Measurements from ENCODE around the gene MRPL38.

The MRPL38 gene

GRCh38 chr17:75904749-75905521 lies at the start of gene MRPL38:
MRPL38 (minus strand) TSS chr17:75904884; CDS start chr17:75904875, 9 bp downstream.
- peak; percentile 76 for DNase-seq (ENCODE audit: low spot score)

GRCh38 chr17:75950855-75951554 lies 46.3 kb upstream of the MRPL38 start:
- DNase-seq (ENCODE audit: low spot score): peak; percentile 29

DNA sequence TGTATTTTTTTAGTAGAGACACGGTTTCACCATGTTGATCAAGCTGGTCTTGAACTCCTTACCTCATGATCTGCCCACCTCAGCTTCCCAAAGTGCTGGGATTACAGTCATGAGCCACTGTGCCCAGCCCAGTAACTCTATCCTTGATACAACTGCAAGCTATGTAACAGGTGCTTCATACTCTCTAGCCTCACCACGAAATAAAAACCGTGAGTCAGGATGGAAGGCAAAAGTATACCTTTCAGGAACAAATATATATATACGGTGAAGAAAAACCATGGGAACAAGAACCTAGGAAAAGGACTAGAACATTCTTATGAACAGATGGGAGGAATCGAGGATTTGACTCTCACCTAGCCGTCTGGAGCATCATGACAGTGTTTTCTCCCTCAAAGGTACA lies 45.7 kb upstream of the MRPL38 start:
- DNase-seq (ENCODE audit: low spot score): no peak

GRCh38 chr17:75945211-75945610 lies 40.5 kb upstream of the MRPL38 start:
- no peak for DNase-seq (ENCODE audit: low spot score)

- no peak for DNase-seq (ENCODE audit: low spot score)
Measured at GRCh38 chr17:75943491-75943890, 38.8 kb upstream of the MRPL38 start.

DNA sequence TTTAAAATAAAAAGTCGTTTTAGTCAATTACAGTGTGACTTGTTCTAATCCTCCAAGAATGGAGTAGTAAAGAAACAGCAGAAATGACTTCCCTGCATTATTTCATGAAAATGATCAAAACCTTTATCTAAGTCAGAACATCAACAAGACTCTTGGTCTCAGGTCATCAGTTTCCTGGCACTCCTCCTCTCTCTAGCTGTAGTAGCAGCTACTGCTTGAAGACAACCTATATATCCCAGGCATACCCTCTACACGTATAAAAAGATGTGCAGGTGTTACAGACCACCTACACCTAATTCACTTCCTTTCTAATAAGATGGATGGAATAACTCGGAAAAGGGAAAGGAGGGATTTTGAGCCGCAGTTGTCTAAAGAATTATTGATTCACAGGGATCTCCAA lies 37.8 kb upstream of the MRPL38 start:
- no peak for DNase-seq (ENCODE audit: low spot score)

- DNase-seq (ENCODE audit: low spot score): no peak
Measured at GRCh38 chr17:75941442-75941819, 36.7 kb upstream of the MRPL38 start.

- peak; percentile 94 for DNase-seq (ENCODE audit: low spot score)
Measured at GRCh38 chr17:75940727-75941441, 36.2 kb upstream of the MRPL38 start, which contains the start of gene FBF1. FBF1 (minus strand) TSS chr17:75941042; CDS start chr17:75938149, 2,893 bp downstream.

DNA sequence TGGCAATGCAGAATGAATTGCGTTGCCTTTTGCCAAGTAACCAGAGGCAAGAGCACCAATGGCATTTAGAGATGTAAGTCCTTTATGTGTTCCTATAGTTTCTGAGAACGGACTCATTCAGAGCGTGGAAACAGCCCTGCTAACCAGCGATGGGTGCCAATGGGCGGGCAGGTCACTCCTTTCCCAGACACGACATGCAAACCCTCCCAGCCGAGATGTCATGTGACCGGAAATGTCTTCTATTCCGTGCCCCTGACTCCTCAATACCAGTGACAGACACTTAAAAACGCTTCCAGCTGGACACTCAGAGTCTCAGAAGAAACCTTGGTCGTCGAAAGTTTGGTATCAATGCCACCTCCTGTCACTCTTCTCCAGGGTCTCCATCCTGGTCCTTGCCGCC lies 33.0 kb upstream of the MRPL38 start:
- DNase-seq (ENCODE audit: low spot score): no peak

DNA sequence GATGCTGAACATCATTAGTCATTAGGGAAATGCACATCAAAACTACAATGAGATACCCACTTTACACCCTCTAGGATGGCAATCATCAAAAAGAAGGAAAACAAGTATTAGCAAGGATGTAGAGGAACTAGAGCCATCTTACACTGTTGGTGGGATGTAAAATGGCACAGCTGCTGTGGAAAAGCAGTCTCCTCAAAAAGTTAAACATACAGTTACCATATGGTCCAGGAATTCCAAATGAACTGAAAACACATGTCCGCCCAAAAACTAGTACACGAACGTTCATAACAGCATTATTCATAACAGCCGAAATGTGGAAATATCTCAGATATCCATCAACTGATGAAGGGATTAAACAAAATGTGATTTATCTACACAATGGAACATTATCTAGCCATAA lies 29.1 kb upstream of the MRPL38 start:
- no peak for DNase-seq (ENCODE audit: low spot score)

GRCh38 chr17:75932852-75933251 lies 28.2 kb upstream of the MRPL38 start:
- DNase-seq (ENCODE audit: low spot score): no peak

GRCh38 chr17:75931062-75931461 lies 26.4 kb upstream of the MRPL38 start:
- no peak for DNase-seq (ENCODE audit: low spot score)

DNA sequence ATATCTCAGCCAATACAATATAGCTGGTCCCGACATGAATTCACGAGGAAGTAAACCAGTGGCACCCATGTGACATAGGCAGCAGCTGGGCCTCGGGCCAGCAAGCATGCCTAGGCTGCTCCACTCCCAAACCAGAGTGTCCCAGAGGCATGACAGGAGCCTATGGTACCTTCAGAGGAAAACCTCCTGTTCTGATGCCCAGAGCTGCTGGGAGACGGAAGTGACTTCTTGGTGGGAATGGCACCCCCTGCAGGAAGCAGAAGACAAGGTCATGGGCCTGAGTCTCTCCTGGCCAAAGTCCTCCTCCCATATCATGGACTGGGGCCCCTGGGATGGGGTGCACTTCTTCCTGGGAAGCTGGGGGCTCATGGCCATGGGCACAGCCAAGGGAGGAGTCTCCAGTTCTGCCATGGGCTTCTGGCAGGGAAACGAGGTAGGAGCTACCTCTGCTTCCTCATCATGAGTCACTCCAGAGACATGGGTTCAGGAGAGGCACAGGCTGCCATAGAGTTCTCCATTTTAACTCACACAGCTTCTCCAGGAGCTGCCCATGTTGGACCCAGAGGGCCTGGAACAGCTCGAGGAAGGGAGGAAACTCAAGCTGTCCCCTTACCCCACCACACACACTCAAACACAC lies 22.7 kb upstream of the MRPL38 start:
- no peak for DNase-seq (ENCODE audit: low spot score)

DNA sequence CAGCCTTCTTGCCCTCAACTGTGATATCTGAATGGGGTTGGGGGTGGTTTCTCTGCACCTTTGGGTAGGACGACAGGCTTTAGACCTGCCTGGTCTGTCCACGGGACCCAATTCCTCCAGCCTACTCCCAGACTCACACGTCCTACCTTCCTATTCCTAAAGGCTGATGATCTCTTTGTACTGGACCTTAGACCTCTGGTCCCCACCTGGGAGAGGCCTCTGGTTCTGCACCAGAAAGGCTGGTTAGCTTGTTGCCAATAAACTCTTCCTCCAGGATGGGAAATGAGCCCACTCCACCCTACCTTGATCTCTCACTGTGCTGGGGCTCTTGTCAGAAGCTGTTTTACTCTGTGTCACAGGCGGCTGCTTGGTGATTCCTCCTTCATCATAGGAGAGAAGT lies 21.8 kb upstream of the MRPL38 start:
- no peak for DNase-seq (ENCODE audit: low spot score)

- DNase-seq (ENCODE audit: low spot score): no peak
Measured at GRCh38 chr17:75925912-75926311, 21.2 kb upstream of the MRPL38 start.

DNA sequence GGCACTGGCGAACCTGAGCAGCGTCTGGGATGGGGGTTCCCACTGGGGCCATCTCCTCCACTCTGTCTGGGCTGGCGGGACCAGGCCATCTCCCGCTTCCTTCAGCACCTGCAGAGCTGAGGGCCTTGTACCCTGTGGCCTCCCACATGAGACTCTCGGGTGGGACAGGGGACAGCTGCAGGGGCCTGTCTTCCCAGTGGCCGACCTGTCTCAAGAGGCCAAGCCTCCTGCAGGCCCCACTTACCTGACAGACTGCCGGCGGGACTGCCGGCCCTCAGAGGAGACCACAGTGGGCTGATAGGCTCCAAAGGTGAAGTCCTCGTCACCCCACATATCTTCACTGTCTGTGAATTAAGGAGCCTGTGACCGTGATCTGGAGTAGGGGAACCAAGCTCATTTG lies 20.4 kb upstream of the MRPL38 start:
- DNase-seq (ENCODE audit: low spot score): no peak

DNA sequence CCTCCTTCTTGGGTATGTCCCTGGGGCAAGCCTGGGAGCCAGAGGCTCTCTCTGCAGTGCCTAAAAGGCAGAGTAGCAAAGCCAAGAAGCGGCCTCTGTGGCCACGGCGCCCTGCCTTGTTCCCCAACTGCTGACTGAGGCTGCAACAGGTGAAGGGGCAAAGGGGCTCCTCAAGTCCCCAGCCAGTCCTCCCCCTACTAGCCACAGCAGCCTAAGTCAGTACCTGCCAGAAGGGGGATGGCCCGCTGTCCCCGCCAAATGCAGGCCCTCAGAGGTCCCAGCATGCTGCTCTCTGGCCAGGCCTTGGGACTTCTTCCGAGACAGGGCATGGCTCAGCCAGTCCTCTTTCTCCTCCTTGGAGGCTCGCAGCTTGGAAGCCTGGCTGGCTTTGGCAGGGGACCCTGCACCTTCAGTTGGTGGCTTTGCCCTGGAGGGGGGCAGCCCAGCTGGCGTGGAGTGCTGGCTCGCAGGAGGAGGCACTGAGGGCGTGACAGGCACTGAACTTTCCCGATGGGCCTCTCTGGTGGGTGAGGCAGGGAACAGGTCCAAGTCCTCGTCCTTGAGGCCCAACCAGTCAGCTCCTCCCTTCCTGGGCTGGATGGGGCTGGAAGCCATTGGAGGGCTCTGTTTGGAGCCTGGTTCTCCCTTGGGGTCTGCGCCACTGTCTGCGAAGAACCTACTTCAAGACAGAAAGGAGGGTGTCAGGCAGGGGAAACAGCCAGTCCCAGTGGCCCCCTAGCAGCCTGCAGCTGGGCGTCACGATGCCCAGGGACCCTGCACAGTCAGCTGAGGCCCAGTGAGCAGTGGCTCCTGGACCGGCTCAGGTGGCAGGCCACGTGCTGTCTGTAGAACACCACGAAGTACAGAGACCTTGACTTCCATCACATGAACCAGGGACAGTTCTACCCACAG lies 18.5 kb upstream of the MRPL38 start:
- DNase-seq (ENCODE audit: low spot score): no peak

DNA sequence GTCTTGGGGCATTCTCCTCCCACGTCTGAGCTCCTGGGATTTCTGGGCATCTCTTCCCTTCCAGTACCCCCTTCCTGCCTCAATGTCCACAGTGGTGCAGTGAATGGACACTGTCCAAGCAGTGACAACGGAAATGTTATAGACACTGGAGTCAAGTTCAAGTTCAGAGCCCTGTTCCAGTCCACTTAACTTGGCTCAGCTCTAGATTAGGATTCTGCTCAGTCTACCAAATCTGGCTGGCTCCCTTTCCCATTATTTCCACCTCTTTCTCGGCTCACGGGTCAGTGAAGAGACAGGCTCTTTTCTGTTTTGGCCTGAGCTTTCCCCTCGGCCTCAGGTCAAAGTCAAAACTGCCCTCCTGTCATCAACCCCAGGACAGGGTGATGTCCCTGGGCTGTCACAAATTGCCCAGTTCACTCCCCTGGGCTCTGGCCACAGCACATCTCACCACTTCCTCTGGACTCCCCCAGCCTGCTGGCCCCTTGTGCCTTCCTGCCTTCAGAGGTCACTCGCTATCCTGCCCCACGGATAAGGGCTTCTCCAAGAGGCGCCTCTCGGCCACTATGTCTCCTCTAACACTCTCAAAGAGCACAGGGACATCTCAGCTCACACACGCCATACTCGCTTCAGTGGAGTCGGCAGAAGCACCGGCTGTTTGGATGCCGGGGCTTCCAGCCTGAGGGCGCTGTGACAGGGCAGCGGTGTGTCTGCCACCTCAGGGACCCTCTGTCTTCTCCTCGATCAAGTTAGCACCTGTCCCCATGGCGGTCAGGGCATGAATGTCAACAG lies 17.7 kb upstream of the MRPL38 start:
- no peak for DNase-seq (ENCODE audit: low spot score)

- no peak for DNase-seq (ENCODE audit: low spot score)
Measured at GRCh38 chr17:75921596-75921995, 16.9 kb upstream of the MRPL38 start.

DNA sequence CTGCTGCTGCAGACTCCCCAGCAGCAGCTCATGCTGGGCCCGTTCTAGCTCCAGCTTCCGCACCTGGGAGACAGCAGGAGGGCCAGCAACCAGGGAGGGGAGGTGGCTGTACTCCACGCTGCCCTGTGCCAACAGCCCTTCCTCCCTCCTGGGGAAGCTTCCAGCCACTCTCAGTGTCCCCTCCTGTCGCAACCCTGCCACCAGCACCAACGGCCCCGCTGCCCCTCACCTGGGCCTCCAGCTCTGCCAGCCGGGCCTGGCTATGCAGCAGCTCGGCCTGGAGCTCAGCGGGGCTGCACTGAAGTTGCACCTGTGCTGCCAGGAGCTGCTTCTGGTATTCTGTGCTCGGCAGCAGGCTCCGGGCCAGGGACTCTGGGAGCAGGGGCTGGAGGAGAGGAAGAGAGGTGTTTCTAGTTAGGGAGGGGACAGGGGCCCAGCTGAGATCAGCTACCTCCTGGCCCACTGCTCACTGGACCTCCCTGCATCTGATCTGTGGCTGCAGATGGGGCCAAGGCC lies 15.4 kb upstream of the MRPL38 start:
- no peak for DNase-seq (ENCODE audit: low spot score)
